Right renal cortex interstitium (tissue), 3 donors: ENCODE results near the gene HPCAL1. TPM values are rescaled to one million over a fixed set of nuclear protein-coding genes. Genes with fewer than 3 reads are reported as not detected.
"Not testable (repeated sequence)": the region's sequence is repeated elsewhere in the genome, so short reads cannot be mapped to it uniquely, and the experiment has no call there.

ENCODE experiments used
- DNase-seq, 3 donors: peaks; one replicate each; pipeline ENCODE4 v3.0.0-alpha.2; 2013; ENCODE audit warnings: low read depth in 3 of 3, low spot score in 2 of 3
- polyA plus RNA-seq, 3 donors: library from polyadenylated mRNA; unstranded; fragments of 120-200 nt; gene quantifications; one replicate each; pipeline ENCODE4 v1.2.1, GENCODE V29; 2013; ENCODE audit not compliant: insufficient read length in 3 of 3

HPCAL1 gene
- polyA plus RNA-seq, 3 donors: 21.5 to 29.6 (median 22.8) TPM

DNA sequence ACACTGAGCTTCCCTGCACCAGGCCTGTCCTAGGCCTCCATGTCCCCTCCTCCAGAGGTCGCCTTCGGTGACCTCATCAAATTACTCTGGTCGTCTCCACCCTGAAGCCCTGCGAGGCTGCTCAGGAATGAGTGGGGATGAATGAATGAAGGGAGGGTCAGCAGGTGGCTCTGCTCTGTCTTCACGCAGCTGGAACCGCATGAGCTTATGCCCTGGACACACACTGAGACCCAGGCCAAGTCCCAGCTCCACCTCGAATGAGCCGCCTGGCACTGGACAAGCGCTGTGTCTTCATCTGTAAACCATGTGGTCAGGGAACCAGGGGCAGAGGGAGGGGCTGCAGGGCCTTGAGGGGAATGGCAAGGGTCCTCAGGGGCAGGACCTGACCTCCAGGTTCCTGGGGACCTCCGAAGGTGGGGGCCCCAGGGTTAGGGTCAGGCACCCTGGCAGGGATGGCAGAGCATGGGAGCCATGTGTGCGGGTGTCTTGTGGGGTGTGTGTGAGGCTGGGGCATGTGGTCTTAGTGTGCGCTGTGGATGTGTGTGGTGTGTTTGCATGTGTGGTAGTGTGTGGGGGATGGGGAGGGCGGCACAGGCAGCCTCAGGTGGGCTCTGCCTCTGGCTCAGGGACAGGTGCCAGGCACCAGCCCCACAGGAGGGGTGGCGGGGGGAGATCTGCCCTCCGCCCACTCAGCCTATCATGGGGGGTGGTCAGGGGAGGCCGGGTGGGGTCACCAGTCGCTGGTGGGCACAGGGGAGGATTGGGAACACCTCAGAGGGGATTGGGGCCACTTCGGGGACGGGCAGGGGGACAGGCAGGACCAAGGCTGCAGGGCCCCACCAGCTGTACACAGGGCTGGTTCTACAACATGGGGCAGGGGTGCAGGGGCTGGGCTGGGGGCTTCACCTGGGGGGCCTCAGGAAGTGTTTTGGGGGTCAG, 131.5 kb downstream of the HPCAL1 start:
- DNase-seq: no peak

DNA sequence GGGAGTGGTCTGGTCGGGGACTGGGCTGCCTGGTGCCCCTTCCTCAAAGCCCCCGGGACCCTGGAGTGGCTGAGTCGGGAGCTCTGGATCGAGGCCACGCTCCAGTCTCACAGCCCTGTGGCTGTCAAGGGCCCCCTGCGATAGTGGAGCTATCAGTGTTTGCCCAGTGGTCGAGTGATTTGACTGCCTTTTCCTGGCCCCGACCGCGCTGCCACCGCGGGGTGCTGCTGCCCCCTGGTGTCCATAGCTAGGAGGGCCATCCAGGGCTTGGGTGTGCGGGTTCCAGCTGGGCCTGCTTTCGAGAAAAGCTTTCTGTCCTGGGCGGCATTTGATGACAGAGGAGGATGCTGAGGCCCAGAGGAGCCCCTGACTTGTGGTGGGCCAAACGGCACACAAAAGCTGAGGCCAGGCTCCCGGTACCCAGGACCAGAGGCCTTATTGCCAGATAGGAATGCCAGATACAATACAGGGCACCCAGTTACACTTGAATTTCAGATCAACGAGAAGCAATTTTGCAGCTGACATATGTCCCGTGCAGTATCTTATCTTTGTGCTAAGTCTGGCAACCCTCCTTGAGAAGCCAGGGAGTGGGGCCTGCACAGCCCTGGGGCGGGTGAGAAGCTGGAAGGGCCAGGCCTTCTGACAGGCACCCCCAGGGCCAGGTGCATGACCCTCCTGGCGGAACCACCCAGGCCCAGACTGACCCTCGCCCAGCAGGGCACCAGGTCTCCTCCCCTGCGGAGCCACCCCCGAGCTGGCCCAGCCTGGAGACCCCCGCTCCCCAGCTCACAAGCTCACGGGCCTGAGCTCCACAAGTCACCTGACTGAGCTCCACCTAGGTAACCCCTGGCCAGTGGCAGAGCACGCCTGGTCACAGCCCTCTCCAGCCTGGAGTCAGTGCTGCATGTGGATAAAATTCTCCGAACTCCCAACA, 132.4 kb downstream of the HPCAL1 start:
- no peak for DNase-seq

DNA sequence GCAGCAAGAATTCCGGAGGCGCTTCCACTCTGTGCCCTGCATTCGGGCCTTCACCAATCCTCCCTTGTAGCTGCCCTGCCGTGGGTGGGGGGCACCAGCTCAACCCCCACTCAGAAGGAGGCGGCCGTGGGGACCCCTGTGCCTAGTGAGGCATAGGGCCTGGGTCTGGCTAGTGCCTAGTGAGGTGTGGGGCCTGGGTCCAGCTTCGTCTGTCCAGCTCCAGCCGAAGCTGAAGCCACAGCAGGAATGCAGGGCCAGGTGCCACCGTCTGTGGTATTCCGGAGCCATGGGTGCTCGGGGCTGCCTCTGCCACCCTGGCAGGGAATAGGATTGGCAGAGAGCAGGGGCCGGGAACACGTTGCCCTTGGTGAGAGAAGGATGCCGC, 133.1 kb downstream of the HPCAL1 start:
- DNase-seq: no peak

DNA sequence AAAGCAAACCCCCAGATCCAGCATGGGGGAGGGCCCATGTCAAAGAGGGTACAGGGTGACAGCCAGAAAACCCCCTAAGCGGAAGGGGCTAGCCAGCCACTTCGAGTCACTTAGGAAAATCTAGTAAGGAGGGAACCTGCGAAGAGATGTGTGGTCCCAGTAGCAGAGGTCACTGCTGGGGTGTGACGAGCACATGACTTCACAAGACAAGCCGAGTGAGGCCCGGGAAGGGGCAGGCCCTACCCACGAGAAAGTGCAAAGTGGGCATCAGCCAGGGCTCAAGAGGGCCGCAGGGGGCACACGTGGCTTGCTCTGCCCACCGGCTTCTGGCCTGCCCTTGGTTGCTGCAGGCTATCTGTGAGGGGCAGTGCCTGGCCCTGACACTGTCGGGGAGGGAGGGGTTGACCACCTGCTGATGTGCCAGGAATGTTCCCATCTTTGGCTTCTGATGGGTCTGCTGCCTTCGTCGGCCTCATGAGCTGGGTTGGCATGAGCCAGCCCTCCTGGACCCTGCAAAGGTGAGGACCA, 133.9 kb downstream of the HPCAL1 start:
- DNase-seq: no peak

DNA sequence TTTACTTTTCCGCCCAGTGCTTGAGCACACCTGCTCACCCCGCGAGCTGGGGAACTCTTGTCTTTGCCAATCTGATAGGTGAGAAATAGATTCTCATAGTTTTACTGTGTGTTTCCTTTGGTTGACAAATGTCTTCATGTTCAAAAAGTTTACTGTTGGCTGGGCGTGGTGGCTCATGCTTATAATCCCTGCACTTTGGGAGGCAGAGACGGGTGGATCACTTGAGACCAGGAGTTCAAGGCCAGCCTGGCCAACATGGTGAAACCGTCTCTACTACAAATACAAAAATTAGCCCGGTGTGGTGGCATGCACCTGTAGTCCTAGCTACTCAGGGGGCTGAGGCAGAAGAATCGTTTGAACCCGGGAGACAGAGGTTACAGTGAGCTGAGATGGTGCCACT, 135.1 kb downstream of the HPCAL1 start:
- no peak for DNase-seq

DNA sequence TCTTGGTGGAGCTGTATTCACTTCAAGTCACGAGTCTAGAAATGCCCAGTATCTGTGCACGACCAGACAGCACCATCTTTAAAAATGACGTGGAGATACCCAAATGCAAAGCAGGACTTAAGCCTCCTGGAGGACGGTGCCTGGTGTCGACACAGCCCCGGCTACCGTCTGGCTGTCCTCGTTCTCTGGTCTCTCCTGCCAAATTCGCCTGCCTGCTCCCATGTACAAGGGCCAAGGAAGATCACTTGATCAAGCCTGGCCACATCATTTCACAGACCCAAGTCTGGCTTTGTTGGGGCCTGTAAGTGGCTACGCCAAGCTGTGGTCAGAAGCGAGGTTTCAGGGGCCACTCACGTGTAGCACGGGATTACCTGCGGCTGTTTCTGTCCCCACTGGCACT, 136.0 kb downstream of the HPCAL1 start:
- DNase-seq: no peak

DNA sequence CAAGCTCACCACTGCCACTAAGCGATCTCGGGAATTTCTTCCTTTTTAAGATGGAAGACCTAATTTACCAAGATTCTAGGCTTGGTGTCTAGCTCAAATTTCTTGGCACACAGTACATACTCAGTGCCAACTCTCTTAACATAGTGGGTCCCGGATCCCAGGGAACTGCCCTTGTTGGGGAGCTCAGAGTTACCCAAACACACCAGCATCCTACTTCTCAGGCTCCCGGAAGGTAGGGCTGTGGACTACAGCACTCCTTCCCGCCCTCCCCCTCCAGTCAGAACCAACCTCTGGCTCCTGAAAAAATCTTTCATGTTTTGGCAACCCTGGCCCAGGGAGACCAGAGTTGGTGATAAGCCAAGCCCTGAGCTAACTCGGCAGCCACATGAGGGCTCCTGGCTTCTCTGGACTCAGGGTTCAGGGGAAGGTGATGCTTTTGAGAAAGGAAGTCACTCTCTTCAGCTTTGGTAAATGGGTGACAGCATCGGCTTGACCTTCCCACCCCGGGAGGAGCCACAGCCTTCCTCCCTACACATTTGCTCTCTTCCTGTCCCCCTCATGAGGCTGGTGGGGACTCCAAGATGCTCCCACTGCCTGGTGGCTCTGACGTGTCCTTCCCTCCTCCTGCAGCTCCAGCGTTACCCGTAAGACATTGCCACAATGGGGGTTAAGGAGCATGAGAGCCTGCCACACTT, 136.6 kb downstream of the HPCAL1 start:
- no peak for DNase-seq

DNA sequence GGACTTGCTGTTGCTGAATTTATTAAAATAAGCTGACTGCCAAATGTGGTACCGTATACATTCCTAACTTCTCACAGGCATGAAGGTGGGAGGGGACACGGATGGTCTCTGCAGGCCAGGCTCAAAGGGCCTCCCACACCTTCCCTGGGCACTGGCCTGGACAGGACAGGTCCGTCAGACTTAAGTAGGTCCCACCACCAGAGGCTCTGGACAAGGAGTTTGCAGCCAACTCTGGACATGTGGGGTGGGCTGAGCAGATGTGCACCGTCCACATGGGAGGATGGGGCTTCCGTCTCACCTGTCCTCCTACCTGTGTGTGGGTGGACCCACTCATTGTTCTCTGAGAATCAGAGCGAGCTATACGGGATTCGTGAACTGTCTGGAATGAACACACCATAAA, 137.3 kb downstream of the HPCAL1 start:
- DNase-seq: no peak

DNA sequence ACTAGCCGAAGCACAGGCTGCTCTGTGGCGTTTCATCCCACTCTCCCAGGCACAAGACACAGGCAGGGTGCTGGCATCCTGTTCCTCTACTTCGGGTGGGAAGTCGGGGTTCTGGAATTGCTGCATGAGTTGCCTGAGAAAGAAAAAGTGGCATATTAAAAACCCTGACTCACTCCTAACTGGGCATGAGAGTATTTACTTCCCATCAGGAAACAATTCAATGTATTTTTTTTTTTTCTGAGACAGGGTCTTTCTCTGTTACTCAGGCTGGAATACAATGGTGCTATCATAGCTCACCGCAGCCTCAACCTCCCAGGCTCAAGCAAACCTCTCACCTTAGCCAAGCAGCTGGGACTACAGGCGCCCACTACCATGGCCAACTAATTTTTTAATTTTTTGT, 138.0 kb downstream of the HPCAL1 start:
- no peak for DNase-seq

DNA sequence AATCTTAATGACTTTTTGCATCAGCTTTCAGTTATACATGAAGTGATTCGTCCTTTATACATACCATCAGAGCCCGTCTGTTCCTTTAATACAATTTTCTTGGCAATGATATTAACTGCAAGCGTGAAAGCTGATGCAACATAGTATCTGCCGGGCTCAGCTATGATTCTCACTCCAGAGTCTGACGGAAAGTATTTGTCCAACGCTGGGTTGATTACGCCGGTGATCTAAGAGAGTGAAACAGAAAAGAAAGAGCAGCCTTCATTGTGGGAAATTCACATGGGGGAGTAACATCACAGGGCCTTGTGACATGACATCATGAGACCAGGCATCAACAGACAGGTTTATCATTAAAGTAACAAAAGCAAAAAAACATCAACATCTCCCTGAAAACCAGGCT, 139.2 kb downstream of the HPCAL1 start:
- DNase-seq: no peak

DNA sequence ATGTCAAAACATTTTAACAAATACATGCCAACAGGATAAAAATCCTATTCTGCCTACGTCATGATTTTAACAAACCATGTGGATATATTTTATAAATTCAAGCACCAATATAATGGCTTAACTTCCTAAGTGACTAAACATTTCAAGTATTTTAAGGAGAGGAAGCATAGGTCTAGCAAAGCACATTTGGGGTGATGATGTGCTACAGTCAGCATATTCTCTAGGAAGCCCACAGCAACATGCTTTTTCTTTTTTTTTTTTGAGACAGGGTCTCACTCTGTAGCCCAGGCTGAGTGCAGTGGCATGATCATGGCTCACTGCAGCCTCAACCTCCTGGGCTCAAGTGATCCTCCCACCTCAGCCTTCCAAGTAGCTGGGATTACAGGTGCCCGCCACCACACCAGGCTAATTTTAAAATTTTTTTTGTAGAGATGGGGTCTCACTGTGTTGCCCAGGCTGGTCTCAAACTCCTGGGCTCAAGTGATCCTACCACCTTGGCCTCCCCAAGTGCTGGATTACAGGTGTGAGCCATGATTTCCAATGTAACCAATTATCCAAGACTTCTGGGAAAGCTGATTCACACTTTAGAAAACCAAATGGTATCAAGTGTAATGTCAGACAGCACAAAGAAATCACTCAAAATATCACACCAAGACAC, 139.9 kb downstream of the HPCAL1 start:
- DNase-seq: not testable (repeated sequence)

DNA sequence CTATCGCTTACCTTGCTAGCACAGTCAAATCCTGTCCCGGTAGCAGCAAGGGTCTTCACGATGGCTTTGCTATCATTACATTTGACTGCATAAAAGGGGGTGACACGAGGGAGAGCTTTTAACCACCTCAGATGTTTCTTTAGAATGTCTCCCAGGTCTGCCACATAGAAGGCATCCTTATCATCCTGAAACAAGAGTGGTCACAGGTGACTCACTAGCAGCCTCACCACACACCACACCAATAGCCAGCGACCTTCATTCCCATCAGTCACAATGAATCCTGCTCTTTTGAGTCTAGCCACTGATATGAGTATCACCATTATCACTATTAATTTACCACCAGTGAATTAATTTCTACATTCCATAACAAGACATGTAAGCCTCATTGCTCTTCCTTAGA, 141.8 kb downstream of the HPCAL1 start:
- DNase-seq: no peak

DNA sequence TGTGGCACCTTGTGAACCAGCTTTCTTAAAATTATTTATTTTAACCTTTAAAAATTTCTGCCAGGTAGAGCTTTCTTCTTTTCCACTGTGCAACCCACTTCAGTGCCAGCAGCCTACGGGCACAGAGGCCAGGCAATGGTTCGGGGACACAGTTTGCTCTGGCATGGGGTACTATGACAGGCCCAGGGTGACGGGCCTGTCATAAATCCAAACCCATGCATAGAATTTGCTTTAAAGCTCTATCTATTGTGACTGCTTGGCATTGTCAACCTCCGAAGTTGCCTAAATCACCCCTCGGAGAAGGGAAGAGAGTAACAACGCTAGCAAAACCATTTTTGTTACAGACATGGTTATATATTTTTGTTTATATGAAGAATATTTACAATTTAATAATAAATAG, 143.9 kb downstream of the HPCAL1 start:
- no peak for DNase-seq

DNA sequence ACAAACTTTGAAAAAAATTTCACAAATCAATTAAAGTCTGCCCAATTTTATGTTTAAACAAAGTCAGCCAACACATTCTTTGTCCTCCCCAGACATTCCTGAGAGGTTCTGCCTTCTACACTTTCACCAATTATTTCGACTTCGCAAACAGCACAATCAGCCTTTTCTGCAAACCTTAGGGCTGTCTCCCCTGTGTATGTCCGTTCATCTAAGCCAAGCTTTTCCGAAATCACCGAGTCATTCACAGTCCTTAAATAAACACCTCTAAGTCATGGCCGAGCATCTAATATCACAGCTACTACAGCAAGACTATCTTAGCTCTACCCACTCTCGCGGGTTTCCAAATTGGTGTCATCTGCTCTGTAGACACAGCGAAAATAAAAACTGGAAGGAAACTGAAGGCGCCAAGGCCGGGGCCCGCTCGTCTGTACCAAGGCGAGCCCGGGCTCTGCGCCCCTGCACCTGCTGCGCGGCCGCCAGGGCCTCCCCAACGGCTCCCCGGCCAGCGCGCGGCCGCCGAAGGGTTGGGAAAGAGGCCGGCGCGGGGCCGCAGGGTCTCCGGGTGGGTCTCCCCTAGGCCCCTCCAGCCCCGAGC, 144.7 kb downstream of the HPCAL1 start:
- no peak for DNase-seq

DNA sequence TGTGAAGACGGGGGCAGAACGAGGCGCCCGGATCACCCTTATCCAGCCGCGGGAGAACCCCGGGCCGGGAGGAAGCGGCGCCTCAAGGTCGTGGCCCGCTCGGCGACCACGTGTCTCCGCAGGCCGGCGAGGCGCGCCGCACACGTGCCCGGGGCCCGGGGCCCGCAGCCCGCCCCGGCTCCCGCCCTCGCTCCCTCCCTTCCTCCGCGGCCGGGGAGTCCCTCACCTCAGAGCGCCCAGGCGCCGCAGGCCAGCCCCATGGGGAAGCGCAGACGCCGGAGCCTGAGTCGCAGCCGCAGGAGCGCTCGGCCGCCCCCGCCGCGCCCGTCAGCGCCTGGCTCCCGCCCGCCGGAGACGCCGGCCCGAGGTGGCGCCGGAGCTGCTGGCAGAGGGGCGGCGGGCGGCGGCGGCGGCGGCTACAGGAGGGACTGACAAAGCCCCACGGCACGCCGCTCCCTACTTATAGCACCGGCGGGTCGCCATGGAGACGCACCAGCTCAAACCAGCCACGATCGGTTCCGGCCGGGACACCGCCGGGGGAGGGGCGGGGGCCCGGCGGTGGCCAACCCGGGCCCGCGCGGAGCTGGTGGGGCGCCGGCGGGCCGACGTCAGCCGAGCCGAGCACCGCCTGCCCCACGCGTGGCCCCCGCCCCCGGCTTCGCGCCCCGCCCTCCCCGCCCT, 145.3 kb downstream of the HPCAL1 start, which contains the start of gene ODC1:
Gene ODC1 (minus strand): TSS at position 433 of the 681 bp plus-strand sequence. CDS start 3,295 bp downstream, outside the sequence.
- peak; percentile 65 to 82 (median 78) for DNase-seq

DNA sequence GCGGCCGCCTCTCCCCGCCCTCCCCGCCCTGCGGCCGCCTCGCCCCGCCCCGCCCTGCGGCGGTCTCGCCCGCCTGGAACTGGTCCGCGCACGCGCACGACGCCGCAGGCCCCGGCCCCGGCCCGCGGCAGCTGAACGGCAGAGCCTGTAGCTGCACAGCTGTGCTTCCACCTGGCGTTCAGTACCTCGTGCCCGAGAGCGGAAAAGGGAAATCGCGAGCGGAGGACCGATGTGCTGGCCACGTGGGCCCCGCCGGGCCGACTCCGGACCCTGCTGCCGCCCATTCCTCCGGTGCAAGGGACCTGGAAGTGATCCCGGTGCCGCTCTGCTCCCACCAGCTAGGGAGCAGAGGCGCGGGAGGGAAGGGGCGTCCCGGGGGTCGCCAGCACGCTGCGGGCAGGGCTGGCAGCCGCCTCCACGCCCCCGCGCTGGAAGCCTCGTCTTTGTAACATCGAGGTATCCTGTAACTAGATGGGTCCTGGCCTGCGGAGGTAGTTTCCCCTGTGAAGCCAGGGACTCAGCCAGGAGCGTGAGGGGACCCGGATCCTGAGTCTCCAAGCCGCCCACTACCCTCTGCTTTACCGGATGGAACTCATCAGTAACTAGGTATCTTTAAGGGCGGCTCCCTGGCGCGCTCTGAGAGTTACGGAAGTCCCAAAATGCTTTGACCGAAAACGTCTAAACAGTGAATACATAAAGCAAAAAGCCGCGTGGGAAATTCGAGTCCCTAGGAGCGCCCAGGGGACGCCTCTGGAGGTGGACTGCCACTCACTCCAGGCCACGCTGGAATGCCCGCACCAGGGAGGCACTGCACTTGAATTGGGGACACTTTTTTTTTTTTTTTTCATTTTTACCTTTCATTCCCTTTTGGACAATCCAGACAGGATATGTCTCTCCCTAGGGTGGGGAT, 146.1 kb downstream of the HPCAL1 start:
- DNase-seq: peak; percentile 60 to 78 (median 74)

DNA sequence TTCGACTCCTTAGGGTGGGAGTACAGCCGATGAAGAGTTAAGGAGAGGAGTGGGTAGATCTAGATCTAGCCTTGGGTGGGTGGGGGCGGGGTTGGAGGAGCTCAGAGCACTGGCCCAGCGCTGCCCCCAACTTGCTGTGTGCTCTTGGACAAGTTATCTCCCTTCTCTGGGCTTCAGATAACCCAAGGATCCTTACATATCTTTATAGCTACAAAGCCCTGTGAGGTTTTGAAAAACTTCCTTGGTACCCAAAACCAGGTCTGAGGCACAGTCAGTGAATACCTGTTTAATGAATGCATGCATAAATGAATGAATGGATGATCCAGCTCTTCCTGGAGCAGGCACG, 146.8 kb downstream of the HPCAL1 start:
- no peak for DNase-seq
